Bronchial smooth muscle cell (primary cell): ENCODE results near the gene TECPR2. TPM values are rescaled to one million over a fixed set of nuclear protein-coding genes. Genes with fewer than 3 reads are reported as not detected.

Experiments
- total RNA-seq: library from RNA; depleted of rRNA; stranded (reverse); fragments of >200 nt; gene quantifications from 2 replicates; pipeline ENCODE4 v1.2.1, GENCODE V29; 2014

Gene TECPR2
- 10.1 and 10.2 TPM in 2 replicates for total RNA-seq

GRCh38 chr14:102362545-102363181, at the start of gene TECPR2, which contains the start of gene CINP:
TECPR2 (plus strand) TSS chr14:102362941; CDS start chr14:102376722, 13,781 bp downstream.
CINP (minus strand) TSS chr14:102362890; CDS start chr14:102362851, 39 bp downstream.

GRCh38 chr14:102319351-102320032, 43.2 kb upstream of the TECPR2 start, which contains the start of gene ZNF839:
ZNF839 (plus strand) TSS chr14:102319746; CDS start chr14:102319766, 20 bp downstream.

GRCh38 chr14:102509746-102510615, 147.2 kb downstream of the TECPR2 start, which contains the start of gene ANKRD9:
ANKRD9 (minus strand) TSS chr14:102509776; CDS start chr14:102507889, 1,887 bp downstream.

Other genes starting within 250 kb of the TECPR2 start
- gene WDR20, start 223.0 kb upstream of the TECPR2 start, total RNA-seq: 14.0 and 16.4 TPM in 2 replicates
- 4.6 and 6.6 TPM in 2 replicates for gene MOK, start 57.8 kb upstream of the TECPR2 start, total RNA-seq
- gene ZNF839, start 43.2 kb upstream of the TECPR2 start, total RNA-seq: 5.6 and 9.0 TPM in 2 replicates
- 42.2 and 45.4 TPM in 2 replicates for gene CINP, start 51 bp upstream of the TECPR2 start, total RNA-seq
- gene ANKRD9, start 146.8 kb downstream of the TECPR2 start, total RNA-seq: 6.6 and 10.7 TPM in 2 replicates
- gene RCOR1, start 229.7 kb downstream of the TECPR2 start, total RNA-seq: 5.3 and 6.3 TPM in 2 replicates